Liver (tissue), 3 donors: ENCODE measurements around the gene LYST.

Experiments
- MAX ChIP-seq: IDR thresholded peaks from 2 replicates; pipeline ENCODE4 v1.6.1; 2016; ENCODE audit warnings: antibody characterized with exemption
- RAD21 ChIP-seq, 2 donors: IDR thresholded peaks; 2 replicates each; pipeline ENCODE4 v1.6.1; 2016; ENCODE audit warnings: antibody characterized with exemption in 2 of 2, mild to moderate bottlenecking in 2 of 2
- TF ChIP-seq, protein P1 (sequence below): fragments of 150-350 bp; IDR thresholded peaks from 2 replicates; pipeline ENCODE4 v1.5.1; 2017; ENCODE audit warnings: improper control_type of control experiment, low read depth, low read length; ENCODE audit not compliant: missing input control
- donor health status: healthy.
- donor health status: healthy.

GRCh38 chr1:235643837-235644692 lies 222.6 kb downstream of the LYST start:
- TF ChIP-seq, protein P1, sequence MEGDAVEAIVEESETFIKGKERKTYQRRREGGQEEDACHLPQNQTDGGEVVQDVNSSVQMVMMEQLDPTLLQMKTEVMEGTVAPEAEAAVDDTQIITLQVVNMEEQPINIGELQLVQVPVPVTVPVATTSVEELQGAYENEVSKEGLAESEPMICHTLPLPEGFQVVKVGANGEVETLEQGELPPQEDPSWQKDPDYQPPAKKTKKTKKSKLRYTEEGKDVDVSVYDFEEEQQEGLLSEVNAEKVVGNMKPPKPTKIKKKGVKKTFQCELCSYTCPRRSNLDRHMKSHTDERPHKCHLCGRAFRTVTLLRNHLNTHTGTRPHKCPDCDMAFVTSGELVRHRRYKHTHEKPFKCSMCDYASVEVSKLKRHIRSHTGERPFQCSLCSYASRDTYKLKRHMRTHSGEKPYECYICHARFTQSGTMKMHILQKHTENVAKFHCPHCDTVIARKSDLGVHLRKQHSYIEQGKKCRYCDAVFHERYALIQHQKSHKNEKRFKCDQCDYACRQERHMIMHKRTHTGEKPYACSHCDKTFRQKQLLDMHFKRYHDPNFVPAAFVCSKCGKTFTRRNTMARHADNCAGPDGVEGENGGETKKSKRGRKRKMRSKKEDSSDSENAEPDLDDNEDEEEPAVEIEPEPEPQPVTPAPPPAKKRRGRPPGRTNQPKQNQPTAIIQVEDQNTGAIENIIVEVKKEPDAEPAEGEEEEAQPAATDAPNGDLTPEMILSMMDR = no peak
- no peak for TF ChIP-seq MAX
- TF ChIP-seq RAD21 (IDR thresholded peaks at IDR 0.05) = no peak
